SH-SY5Y (cell line): ENCODE data around the gene PPM1M.

ENCODE experiments used
- GATA2 ChIP-seq: IDR thresholded peaks from 2 replicates; pipeline ENCODE4 v1.6.1; 2011; ENCODE audit warnings: mild to moderate bottlenecking, low read depth, low read length
- GATA3 ChIP-seq: IDR thresholded peaks from 2 replicates; pipeline ENCODE4 v1.6.1; 2011; ENCODE audit warnings: low read depth, mild to moderate bottlenecking, low read length, moderate library complexity

DNA sequence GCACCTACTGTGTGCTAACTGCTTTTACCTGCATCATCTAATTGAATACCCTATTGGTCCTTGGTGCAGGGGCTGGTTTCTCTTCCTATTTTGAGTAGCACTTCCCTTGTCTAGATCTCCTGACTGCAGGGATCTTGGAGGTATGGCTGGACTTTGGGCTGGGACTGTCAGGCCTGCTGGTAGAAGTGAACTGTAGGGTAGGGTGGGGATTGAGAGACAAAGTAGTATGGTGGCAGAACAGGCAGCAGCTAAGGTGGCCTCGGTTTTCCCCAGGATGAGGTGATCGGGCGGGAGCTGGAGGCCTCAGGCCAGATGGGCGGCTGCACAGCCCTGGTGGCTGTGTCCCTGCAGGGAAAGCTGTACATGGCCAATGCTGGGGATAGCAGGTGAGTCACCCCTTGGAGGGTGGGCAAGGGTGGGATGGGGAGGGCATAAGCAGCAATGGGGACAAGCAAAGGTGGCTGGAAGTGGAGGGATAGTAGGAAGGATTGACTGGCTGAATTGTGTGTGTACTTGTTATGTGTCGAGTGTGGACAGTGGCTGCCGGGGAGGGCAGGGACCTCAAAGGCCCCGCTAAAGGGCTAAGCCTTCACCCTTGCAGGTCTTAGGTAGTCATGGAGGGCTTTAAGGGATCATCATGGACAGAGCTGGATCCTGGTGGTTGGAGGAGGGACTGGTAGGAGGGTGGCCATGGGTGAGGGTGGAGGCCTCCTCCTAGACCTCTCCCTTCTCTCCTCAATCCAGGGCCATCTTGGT, 2.0 kb downstream of the PPM1M start:
- TF ChIP-seq GATA3: no peak
- no peak for TF ChIP-seq GATA2
